Kidney glomerular epithelial cell (primary cell): ENCODE data around the gene PLEKHG2.

Experiments
- DNase-seq: peaks from one replicate; lab custom pipeline; 2025; lab: John Stamatoyannopoulos, UW

The PLEKHG2 gene

DNA sequence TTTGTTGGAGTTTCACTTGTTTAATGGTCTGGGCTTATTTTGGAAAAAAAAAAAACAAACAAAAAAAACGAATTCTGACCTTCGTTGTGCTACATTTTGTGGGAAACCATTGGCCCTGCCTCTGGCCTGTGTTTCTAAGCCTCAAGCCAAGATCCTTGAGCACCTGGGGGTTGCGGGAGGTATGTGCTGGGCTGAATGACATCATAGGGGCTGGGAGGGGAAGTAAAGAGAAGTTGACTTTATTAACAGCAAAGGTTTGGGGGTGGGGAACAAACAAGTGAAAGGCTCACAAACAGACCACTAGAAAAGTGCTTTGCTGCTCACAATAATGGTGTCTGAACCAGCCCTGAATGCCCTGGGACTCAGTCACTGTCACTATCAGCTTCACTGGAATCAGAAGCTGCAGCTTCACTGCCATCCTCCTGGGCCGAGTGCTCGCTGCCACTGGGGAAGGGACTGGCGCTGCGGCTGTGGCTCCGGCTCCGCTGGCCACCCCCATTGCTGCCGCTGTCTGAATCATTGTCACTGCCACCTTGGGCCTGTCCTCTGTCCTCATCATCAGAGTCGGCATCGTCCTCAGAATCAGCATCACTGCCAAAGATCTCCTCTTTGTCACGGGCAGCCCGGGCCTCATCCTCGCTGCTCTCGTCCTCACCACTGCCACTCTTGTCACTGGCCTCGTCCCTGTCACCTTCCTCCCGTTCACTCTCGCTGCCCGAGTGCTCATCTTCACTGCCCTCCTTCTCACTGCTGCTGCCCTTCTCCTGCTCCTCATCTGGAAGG lies 26.6 kb upstream of the PLEKHG2 start:
- DNase-seq, result no peak

GRCh38 chr19:39386557-39386956 lies 25.9 kb upstream of the PLEKHG2 start:
- no peak for DNase-seq

DNA sequence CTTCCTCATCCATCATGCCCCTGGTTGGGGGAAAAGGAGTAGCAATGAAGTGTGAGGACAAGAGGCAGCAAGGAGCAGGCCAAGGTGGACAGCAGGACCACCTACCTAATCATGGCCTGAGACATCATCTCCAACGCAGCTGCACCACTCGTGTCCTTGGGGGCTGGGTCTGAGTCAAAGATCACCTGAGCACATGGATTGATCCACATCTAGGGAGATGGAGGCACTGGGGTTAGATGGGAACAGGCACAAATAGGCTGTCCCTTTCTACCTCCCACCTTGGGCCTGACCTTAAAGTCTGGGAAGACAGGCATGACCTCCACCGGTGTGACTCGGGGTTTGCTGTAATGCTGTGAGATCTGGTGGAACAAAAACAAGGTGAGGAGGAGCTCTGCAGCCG lies 23.8 kb upstream of the PLEKHG2 start:
- DNase-seq, result no peak

- DNase-seq, result no peak
Observed at GRCh38 chr19:39389631-39390414, 22.6 kb upstream of the PLEKHG2 start.

DNA sequence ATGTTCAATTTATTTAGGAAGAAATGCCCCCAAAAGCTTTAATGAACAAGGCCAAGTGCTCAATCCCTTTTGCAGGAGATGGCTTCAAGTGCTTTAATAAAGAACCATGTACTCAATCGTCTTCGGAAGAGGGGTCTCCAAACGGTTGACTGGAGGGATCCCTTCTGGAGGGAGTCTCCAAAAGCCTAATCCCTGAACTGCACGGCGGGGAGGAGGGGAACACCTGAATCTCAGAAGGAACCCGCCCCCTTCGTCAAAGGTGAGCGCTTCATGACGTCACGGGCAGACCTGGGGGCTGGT lies 22.1 kb upstream of the PLEKHG2 start:
- no peak for DNase-seq

GRCh38 chr19:39390751-39391437 lies 21.6 kb upstream of the PLEKHG2 start, which contains the start of the genes MED29 and PAF1:
MED29 (plus strand) TSS chr19:39391378; CDS start chr19:39391423, 45 bp downstream.
PAF1 (minus strand) TSS chr19:39391106; CDS start chr19:39390864, 242 bp downstream.
- peak; percentile 100 for DNase-seq

GRCh38 chr19:39397360-39398296 lies 14.8 kb upstream of the PLEKHG2 start:
- DNase-seq, result peak; percentile 82

GRCh38 chr19:39398297-39398864 lies 14.1 kb upstream of the PLEKHG2 start:
- DNase-seq, result no peak

DNA sequence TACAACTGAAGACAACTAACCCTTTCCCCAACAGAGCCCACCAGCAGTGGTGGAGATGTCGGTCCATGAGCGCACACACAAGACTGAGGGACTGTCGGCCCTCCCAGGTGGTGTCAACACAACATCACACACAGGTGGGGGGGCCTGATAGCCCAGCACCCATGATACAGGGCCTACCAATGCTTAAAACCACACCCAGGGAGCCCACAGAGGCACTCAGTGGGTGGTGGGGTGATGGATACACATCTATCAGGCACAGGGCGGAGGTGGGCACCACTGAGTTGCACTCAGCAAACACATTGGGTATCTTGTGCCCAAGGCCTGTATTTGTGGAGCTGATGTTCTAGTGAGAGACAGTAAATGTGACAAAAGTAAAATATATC lies 12.8 kb upstream of the PLEKHG2 start:
- no peak for DNase-seq

DNA sequence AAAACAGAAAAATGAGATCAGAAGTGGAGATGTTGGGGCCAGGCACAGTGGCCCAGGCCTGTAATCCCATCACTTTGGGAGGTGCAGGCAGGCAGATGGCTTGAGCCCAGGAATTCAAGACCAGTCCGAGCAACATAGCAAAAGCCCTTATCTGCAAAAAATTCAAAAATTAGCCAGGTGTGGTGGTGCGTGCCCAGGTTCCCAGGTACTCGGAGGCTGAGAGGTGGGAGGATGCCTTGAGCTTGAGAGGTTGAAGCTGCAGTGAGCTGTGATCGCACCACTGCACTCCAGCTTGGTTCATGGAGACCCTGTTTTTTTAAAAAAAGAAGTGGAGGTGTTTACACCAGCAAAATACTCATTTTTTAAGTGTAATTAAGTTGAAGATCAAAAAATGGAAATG lies 12.4 kb upstream of the PLEKHG2 start:
- DNase-seq, result no peak

DNA sequence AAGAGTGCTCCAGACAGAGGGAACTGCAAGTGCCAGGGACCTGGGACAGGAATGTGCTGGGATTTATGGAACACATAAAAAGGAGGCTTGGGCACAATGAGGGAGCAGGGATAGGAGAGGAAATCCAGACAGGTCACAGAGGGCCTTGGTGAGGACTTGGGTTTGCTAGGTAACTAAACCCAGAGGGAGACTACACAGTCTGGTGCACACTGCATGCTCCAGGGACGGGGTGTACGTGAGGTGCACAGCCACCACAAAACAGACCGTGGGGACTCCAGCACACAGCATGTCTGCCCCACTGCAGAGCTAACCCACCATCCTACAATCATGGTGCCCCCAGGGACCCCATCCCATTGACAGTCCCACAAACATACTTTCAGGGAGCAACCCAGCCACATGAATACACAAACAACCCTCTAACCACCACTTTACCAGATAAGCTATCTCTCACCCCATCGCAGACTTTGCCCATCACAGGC lies 11.4 kb upstream of the PLEKHG2 start:
- no peak for DNase-seq

- DNase-seq, result peak; percentile 48
Observed at GRCh38 chr19:39401549-39402345, 10.7 kb upstream of the PLEKHG2 start.

- peak; percentile 53 for DNase-seq
Observed at GRCh38 chr19:39402346-39403300, 9.8 kb upstream of the PLEKHG2 start.

DNA sequence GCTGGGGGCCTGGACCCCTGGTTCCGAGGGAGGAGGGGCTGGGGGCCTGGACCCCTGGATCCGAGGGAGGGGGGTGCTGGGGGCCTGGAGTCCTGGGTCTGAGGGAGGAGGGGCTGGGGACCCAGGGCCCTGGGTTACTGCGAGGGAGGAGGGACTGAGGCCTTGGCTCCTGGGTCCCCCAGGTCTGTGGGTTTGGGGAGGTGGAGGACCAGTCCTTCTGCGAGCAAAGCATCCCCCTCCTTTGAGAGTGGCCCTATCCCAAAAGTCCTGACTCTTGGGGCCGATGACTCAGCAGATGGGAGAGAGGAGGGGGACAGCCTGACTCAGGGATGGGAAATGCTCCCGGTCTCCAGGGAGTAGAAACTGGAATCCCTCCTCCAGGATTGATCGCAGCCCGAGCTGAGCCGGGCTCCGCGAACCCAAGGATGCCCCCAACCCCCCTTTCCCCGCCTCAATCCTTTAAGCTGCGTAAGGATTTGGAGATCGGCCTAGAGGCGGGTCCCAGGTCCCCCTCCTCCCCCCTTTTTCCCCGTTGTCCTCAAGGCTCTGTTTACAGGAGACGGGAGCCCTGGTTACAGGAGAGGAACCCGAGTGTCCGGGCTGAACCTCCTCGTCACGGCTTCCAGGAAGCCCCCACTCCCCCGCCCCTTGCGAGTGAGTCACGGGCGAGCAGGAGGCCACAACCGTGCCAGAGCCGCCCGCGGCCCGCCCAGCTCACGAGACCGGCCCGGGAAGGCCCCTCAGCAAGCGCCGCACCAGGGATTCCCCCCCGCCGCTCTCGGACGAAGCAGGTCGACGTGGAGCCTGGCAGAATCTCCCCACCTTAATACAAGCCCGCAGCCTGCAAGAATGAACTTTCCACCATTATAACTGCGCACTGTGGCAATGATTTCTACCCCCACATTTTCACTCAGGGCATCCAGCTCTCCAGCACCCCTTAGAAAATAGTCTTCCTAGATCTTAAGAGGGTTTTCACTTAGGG lies 8.8 kb upstream of the PLEKHG2 start:
- DNase-seq, result peak; percentile 74

DNA sequence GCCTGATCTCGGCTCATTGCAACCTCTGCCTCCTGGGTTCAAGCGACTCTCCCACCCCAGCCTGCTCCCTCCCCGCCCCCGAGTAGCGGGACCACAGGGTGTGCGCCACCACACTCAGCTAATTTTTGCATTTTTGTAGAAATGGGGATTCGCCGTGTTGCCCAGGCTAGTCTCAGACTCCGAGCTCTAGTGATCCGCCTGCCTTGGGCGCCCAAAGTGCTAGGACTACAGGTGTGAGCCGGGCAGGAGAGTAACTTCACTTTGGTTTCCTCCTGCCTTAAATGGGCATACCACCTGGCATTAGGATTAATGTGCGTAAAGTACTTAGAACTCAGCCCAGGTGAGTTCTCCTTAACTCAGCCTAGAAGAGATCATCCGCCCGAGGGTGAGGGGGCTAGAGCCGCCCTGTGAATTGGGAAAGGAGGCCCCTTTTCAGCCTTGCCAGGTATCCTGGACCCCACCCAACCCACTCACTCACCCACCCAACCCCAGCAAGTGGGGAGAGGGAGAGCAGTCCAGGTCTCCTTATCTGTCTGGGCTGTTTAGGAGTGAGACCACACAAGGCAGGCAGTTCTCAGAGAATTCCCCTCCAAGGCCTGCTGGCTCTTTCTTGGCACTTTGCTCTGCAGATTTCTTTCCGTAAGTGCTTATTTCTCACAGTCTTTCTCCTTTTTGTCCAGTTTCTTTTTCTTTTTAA lies 7.1 kb upstream of the PLEKHG2 start:
- DNase-seq, result no peak

GRCh38 chr19:39405958-39406655 lies 6.4 kb upstream of the PLEKHG2 start:
- no peak for DNase-seq
